HEK293 (cell line): ENCODE data around the gene MACROD1.

ENCODE experiments used
- ELK4 ChIP-seq: IDR thresholded peaks from 2 replicates; pipeline ENCODE4 v1.6.1; 2011; ENCODE audit warnings: mild to moderate bottlenecking, low read depth, low read length, borderline replicate concordance
- IKZF3 ChIP-seq: fragments of 450-650 bp; IDR thresholded peaks from 2 replicates; pipeline ENCODE4 v1.5.0; 2018; ENCODE audit warnings: missing biosample characterization, mild to moderate bottlenecking, missing genetic modification characterization, moderate library complexity
- KLF10 ChIP-seq: fragments of 450-650 bp; IDR thresholded peaks from 2 replicates; pipeline ENCODE4 v1.5.1; 2018; ENCODE audit warnings: missing biosample characterization, mild to moderate bottlenecking, missing genetic modification characterization
- KLF9 ChIP-seq: fragments of 450-650 bp; formaldehyde crosslinking; IDR thresholded peaks from 2 replicates; pipeline ENCODE4 v1.5.1; 2016; ENCODE audit warnings: missing biosample characterization, missing genetic modification characterization, low read depth
- PRDM2 ChIP-seq: fragments of 450-650 bp; formaldehyde crosslinking; IDR thresholded peaks from 2 replicates; pipeline ENCODE4 v1.5.1; 2016; ENCODE audit warnings: missing biosample characterization, missing genetic modification characterization, borderline replicate concordance
- SP7 ChIP-seq: fragments of 450-650 bp; formaldehyde crosslinking; IDR thresholded peaks from 2 replicates; pipeline ENCODE4 v1.5.1; 2016; ENCODE audit warnings: missing biosample characterization, missing genetic modification characterization
- TRIM28 ChIP-seq: IDR thresholded peaks from 2 replicates; pipeline ENCODE4 v1.6.1; 2011; ENCODE audit warnings: low read length, control low read depth, borderline replicate concordance
- ZFP37 ChIP-seq: fragments of 450-650 bp; formaldehyde crosslinking; IDR thresholded peaks from 2 replicates; pipeline ENCODE4 v1.5.1; 2016; ENCODE audit warnings: missing biosample characterization, missing genetic modification characterization
- ZIC2 ChIP-seq: fragments of 450-650 bp; formaldehyde crosslinking; IDR thresholded peaks from 2 replicates; pipeline ENCODE4 v1.5.1; 2016; ENCODE audit warnings: missing biosample characterization, missing genetic modification characterization
- ZNF112 ChIP-seq: fragments of 450-650 bp; formaldehyde crosslinking; IDR thresholded peaks from 2 replicates; pipeline ENCODE4 v1.5.0; 2017; ENCODE audit warnings: missing biosample characterization, missing genetic modification characterization
- ZNF2 ChIP-seq: fragments of 450-650 bp; formaldehyde crosslinking; IDR thresholded peaks from 2 replicates; pipeline ENCODE4 v1.5.1; 2016; ENCODE audit warnings: missing biosample characterization, missing genetic modification characterization
- ZNF221 ChIP-seq: fragments of 450-650 bp; formaldehyde crosslinking; IDR thresholded peaks from 2 replicates; pipeline ENCODE4 v1.5.1; 2017; ENCODE audit warnings: missing biosample characterization, missing genetic modification characterization, borderline replicate concordance
- ZNF274 ChIP-seq, 2 experiments: fragments of 200-500 bp in 1 of 2; fragments of 450-650 bp in 1 of 2; sonication (Bioruptor generic) in 1 of 2; formaldehyde crosslinking in 1 of 2; IDR thresholded peaks; 2 replicates each; pipeline versions ENCODE4 v1.5.1 to v1.6.1; 2014 to 2016; ENCODE audit warnings: borderline replicate concordance in 1 of 2, inconsistent platforms in 1 of 2, low read length in 1 of 2, missing biosample characterization in 1 of 2, missing genetic modification characterization in 1 of 2
- ZNF366 ChIP-seq: fragments of 450-650 bp; formaldehyde crosslinking; conservative IDR thresholded peaks from 2 replicates; pipeline ENCODE4 v1.5.1; 2016; ENCODE audit warnings: missing biosample characterization, missing genetic modification characterization
- ZNF521 ChIP-seq: fragments of 450-650 bp; formaldehyde crosslinking; IDR thresholded peaks from 2 replicates; pipeline ENCODE4 v1.5.1; 2017; ENCODE audit warnings: missing biosample characterization, mild to moderate bottlenecking, missing genetic modification characterization
- ZNF561 ChIP-seq: fragments of 450-650 bp; IDR thresholded peaks from 2 replicates; pipeline ENCODE4 v1.5.1; 2018; ENCODE audit warnings: missing biosample characterization, missing genetic modification characterization, borderline replicate concordance
- ZNF768 ChIP-seq: fragments of 450-650 bp; formaldehyde crosslinking; IDR thresholded peaks from 2 replicates; pipeline ENCODE4 v1.5.1; 2018; ENCODE audit warnings: missing biosample characterization, mild to moderate bottlenecking, missing genetic modification characterization
- ZNF785 ChIP-seq: fragments of 450-650 bp; formaldehyde crosslinking; IDR thresholded peaks from 2 replicates; pipeline ENCODE4 v1.5.1; 2016; ENCODE audit warnings: missing biosample characterization, missing genetic modification characterization
- ZSCAN5A ChIP-seq: fragments of 450-650 bp; formaldehyde crosslinking; IDR thresholded peaks from 2 replicates; pipeline ENCODE4 v1.5.1; 2016; ENCODE audit warnings: missing biosample characterization, missing genetic modification characterization

MACROD1 gene

GRCh38 chr11:64204464-64204989 is 38.6 kb upstream of the MACROD1 start (continued):
- no peak for TF ChIP-seq ZNF221 (tag by site-specific recombination)
- TF ChIP-seq ZNF366 (tag by site-specific recombination), result peak; percentile 23; the same call in 1 of the 2 replicates
- 0 out of 2 replicates have a peak, but pooled peaks have one; percentile 37 for TF ChIP-seq ZNF561
- peak; percentile 69 for TF ChIP-seq IKZF3
- TF ChIP-seq SP7 (tag by site-specific recombination), result peak; percentile 56
- no peak for TF ChIP-seq ZIC2 (tag by site-specific recombination)
- TF ChIP-seq ELK4, result no peak
- TF ChIP-seq ZNF768 (tag by site-specific recombination), result no peak
- peak; percentile 96 for TF ChIP-seq ZNF2 (tag by site-specific recombination)
- TF ChIP-seq KLF10 (tag by site-specific recombination), result 0 out of 2 replicates have a peak, but pooled peaks have one; percentile 24
- TF ChIP-seq PRDM2 (tag by site-specific recombination), result no peak
- TF ChIP-seq ZSCAN5A (tag by site-specific recombination), result no peak
- no peak for TF ChIP-seq ZNF112 (tag by site-specific recombination)
- TF ChIP-seq ZNF274 (IDR thresholded peaks at IDR 0.05; ENCODE audit: low read length), result no peak
- no peak for TF ChIP-seq ZNF274 (tag by site-specific recombination; IDR thresholded peaks at IDR 0.05; ENCODE audit: borderline replicate concordance)
- no peak for TF ChIP-seq ZNF521
- TF ChIP-seq TRIM28, result no peak
- TF ChIP-seq KLF9 (tag by site-specific recombination), result peak; percentile 68; the same call in 1 of the 2 replicates
- no peak for TF ChIP-seq ZNF785 (tag by site-specific recombination)
- no peak for TF ChIP-seq ZFP37 (tag by site-specific recombination)
- TF ChIP-seq, all 188 proteins: peak for 28
